ENCODE data around the gene ALDOA. TPM values are rescaled to one million over a fixed set of nuclear protein-coding genes. Genes with fewer than 3 reads are reported as not detected.
"Not testable (repeated sequence)": the region's sequence is repeated elsewhere in the genome, so short reads cannot be mapped to it uniquely, and the experiment has no call there.

The ALDOA gene
- total RNA-seq, 1 donor from 2014 or later, result 4,126 TPM

DNA sequence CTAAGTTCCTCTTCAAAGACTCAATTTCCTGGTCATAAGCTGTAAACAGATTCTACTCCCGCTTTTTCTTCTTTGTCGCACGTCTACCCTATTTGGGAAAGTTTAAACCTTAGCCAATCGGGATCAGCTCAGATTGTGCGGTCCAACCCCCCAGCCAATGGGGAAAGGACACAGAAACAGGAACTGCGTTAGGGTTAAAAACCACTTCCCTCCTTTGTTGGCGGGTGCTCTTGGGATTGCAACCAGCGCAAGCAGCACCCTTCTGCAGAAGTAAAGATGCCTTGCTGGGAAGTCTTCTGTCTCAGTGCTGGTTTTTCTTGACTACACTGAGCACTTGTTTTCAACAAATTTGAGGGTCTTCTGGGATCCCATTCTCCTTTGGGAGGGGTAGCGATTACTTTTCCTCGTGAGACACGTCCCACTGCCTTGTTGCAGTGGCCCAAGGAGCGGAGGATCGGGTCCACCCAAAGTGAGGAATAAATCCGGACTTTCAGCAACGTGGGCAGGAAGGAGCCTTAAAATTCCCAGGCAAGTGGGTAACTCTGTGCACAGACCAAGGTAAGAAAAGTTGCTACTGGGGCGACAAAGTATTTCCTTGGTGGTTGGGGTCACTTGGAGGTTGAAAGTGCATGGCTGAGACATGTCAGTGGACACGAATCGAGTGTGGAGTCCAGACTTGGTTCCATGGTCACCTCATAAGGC is 31.5 kb downstream of the ALDOA start:
- no peak for ATAC-seq
- no peak for DNase-seq (ENCODE audit: missing footprints)
- intact Hi-C loops (cut with DNase I), result loop anchor here (1.0 to 5.0 kb wide), 2 partner anchors 26 to 310 kb away; partner anchors contain the start of genes MAPK3 and ZNF771

DNA sequence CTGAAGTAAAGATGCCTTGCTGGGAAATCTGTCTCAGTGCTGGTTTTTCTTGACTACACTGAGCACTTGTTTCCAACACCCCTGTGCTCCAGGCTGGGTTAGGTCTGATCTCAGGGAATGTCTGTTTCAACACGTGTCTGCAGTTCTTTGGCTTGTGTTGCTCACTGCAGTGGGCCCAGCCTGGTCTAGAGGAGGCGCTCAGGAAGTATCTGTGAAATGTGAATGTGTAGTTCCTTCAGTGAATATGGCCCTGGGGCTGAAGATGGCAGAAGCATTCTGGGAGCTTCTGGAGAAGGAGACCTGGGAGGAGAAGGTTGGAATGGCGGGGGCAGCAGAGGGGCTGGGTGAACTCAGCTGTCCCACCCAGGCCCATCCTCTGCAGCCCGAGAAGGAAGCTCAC is 38.5 kb downstream of the ALDOA start:
- ATAC-seq (no peak), DNase-seq (ENCODE audit: missing footprints) (no peak)
- intact Hi-C loops (cut with DNase I), result no loop called here

DNA sequence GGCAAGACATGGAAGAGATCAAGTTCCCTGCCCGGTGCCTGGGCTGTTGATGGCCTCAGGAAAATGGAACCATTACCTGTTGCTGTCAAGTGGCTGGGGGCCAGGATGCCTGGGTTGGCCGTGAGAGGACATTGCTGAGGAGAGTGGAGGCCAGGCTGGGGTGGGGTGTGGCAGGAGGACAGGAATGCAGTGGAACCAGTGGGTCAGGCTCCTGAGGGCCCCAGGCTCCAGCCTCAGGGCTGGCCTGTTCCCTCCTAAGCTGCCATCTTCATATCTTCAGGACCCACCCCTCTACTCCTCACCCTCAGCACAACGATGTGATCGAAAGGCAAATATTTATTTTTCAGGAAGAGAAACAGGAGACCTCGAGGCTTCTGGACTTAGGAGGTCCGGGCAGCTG is 38.9 kb downstream of the ALDOA start:
- ATAC-seq (no peak), DNase-seq (ENCODE audit: missing footprints) (no peak)
- intact Hi-C loops (cut with DNase I), result no loop called here

DNA sequence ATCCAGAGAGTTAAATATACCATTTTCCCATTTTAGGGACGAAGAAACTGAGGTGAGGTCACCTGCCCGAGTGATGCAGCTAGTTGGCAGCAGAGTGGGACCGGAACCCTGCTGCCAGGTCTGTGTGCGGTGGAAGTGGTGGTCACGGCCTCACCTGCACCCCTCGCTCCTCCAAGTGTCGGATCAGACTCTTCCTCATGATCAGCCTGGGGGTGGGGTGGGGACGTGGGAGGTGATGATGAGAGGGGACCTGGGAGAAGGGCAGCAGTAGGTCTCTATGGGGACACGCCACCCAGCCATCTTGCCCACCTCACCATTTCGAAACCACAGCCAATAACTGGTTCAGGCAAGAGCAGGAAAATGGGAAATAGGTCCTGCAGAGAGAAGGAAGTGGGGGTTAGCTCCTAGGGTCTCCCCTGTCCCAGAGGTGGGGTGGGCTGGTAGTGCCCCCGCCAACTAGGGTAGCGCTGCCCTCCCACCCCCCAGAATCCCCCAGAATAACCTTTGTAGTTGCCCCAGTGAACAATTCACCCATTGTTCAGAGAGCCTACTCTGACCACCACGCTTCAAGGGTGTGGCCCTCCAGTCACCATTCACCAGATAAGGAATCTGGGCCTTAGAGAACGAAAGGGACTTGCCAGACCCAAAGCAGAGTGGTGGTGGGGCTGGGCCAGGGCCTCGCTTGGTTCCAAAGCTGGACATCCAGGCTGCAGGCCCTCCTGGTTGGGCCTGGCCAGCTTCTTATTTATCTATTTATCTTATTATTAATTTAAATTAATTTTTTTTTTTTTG is 42.7 kb downstream of the ALDOA start:
- no peak for ATAC-seq
- intact Hi-C loops (cut with DNase I), result no loop called here
- no peak for DNase-seq (ENCODE audit: missing footprints)

DNA sequence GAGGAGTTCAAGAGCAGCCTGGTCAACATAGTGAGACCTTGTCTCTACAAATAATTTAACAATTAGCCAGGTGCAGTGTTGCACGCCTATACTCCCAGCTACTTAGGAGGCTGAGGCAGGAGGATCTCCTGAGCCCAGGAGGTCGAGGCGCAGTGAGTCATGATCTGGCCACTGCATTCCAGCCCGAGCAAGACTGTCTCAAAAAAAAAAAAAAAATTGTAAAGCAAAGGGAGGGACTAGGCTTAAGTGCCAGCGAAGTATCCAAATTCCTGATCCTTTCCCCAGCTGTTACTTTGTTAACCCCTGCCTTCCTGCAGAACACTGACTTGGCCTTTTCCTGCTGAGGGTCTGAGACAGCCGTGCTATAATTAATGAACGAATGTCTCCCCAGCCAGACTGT is 45.1 kb downstream of the ALDOA start:
- DNase-seq (ENCODE audit: missing footprints) (no peak), ATAC-seq (no peak)
- intact Hi-C loops (cut with DNase I), result no loop called here

DNA sequence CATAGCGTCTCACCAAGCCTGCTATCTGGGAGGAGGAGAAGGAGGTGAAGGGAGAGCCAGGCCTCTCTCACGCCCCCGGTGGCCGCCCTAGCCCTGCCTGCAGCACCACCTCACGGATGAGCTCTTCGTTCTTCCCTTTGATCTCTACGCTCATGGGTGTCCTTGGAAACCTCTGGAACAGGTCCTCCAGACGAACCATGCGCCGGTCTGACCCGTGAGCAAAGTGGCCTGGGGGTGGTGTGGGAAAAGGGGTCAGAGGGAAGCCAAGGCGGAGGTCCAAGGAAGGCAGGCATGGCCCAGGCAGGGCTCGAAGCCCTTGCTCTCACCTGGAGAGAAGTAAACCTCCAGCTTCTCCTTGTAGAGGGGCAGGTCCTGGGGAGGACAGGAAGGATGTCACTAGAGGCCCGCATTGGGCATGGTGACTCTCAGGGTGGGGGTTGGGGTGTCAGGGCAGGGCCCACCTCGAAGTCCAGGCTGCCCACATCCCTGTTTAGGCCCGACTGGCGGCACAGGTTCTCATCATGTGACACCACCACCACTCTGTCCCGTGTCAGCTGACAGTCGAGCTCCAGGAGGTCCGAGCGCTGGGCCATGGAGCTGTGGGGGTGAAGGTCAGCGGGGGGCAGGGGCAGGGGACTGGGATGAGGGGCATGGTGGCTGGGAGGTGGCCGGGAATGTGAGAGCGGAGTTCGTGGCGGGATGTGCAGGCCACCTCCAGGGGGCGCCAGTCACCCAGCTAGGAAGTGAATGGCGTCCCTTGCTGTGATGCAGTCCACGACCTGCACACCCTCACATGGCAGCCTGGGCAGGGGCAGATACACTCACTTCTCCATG is 46.9 kb downstream of the ALDOA start:
- ATAC-seq, result peak; percentile 51
- intact Hi-C loops (cut with DNase I), result no loop called here
- peak; percentile 86 for DNase-seq (ENCODE audit: missing footprints)

DNA sequence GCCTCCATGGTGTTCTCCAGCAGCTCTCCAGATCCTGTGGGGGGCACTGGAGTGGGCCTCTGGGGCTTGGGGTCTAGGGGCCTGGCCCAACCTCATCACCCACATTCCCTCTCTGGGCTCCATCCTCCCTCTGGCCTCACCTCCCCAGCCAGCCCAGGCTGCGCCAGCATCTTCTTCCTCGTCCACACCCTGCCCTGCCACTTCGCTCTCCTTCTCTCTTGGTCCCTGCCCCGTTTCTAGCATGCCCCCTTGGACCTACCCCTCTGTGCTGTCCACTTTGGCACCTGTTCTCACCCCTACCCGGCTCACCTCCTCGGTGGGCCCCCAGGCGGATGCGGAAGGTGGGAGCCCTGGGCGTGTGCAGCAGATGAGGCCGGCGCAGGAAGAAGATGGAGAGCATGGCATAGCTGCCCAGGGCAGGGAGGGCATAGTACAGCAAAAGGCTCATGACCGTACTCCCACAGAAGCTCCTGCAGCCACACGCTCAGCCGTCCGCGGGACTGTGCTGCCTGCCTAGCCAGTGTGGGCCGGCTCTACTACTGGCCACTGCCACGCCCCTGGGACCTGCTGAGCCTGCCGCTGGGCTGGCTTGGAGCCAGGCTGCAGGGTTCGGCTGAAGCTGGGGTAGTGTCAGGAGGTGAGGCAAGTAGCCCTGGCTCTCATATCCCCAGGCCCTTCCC is 47.6 kb downstream of the ALDOA start, which contains the start of gene GDPD3:
Gene GDPD3 (minus strand): TSS at position 507 of the 680 bp plus-strand sequence. CDS start 59 bp downstream, at position 448.
- intact Hi-C loops (cut with DNase I), result no loop called here
- ATAC-seq, result peak; percentile 71
- DNase-seq (ENCODE audit: missing footprints), result peak; percentile 73

DNA sequence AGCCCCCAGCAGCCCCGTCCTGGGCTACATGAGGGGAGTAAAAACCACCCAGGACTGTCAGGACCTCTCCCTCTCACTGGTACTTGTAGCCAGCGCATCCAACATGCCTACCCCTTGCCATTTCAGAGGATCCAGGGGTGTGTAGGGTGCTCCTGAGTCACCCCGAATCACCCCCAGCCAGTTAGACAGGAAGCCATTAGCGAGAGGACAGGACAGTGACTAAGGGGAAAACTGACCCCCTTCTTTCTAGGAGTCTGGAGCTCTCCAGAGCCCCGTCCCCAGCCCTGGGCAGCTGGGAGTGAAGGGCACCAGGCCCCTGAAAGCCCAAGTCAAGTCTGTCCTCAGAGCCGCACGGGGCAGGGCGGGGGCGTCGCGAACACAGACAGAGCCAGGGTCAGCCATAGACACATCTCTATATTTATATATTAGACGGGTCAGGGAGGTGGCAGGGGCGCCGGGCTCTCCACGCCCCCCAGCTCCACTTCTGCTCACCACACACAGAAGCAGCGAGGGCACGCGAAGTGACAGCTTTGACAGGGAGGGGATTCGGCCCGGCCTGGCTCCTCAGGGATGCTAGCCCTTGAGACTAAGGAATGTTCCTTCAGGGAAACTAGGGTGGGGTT is 48.3 kb downstream of the ALDOA start:
- ATAC-seq (no peak), DNase-seq (ENCODE audit: missing footprints) (no peak)
- intact Hi-C loops (cut with DNase I), result no loop called here

DNA sequence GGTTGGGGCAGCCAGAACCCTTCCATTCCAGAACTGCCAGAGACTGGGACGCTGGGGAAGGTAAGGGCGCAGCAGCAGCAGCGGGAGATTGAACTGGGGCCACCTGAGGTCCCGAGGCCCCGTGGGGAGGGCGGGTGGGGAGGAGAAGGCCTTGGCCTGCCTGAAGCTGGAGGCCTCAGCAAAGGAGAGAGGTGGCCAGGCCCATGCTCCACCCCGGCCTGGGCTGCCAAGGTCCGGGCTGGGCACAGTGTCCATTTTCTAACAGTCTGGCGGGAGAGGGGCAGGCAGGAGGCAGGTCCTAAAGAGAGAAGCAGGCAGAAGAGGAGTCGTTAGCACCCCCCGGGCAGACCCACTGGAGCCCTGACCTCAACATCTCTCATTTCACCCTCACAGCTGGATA is 48.9 kb downstream of the ALDOA start:
- DNase-seq (ENCODE audit: missing footprints) (no peak), ATAC-seq (no peak)
- intact Hi-C loops (cut with DNase I), result no loop called here

DNA sequence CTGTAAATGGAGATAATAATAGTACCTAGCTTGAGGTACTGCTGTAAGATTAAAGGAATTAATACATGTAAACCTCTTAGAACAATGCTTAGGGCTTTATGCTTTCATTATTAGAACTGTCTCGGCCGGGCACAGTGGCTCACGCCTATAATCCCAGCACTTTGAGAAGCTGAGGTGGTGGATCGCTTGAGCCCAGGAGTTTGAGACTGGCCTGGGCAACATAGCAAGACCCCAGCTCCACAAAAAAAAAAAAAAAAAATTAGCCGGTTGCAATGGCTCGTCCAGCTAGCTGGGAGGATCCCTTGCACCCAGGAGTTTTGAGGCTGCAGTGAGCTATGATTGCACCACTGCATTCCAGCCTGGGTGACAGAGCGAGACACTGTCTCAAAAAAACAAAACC is 49.3 kb downstream of the ALDOA start:
- DNase-seq (ENCODE audit: missing footprints); ATAC-seq; intact Hi-C loops (cut with DNase I): not testable (repeated sequence)

DNA sequence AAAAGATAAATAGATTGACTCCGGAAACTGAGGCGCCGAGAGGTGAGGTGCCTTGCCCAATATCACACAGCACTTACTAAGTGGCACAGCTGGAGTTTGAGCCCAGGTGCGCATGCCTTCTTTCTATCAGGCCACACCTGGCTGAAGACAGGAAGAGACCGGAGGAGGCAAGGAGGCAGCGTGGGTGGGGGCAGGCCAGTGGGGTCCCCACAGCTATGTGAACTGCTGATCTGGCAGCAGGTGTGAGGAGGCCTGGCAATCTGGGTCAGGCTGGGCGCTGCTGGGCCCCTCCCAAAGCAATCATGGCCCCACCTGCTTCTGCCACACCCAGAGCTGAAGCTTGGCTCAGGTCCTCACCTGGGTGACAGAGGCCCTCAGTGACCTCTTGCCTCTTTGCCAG is 49.7 kb downstream of the ALDOA start:
- DNase-seq (ENCODE audit: missing footprints) (no peak), ATAC-seq (no peak)
- intact Hi-C loops (cut with DNase I), result no loop called here

DNA sequence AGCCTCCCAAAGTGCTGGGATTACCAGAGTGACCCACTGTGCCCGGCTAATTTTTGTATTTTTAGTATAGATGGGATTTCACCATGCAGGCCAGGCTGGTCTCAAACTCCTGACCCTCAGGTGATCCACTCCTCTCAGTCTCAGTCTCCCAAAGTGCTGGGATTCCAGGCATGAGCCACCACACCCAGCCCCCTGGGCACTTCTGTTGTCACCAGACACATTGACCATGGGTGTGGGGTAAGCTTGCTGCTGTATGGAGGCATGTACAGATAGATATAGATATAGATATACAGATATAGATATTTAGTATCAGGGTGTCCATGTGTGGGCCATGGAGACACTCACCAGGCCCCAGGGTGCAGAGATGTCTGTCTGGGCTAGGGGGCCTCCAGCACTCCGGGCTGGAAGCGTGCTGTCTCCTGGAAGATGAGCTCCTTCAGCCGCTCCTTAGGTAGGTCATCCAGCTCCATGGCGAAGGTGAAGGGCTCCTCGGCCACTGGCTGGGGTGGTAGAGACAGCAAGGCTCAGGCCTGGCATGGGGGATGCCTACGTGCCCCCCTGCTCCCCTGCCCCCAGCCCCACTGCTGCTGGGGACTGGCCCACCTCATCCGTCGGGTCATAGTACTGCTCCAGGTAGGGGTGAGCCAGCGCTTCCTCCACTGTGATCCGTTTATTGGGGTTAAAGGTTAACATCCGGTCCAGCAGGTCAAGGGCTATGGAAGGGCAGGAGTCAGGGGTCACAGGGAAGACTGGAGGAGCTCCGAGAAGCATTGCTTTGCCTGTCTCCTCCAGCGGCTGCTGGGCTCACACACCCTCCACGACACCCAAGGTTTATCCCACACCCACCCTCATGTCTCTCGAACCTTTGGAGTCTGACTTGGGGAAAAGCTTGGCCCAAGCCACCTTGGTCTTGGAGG is 51.0 kb downstream of the ALDOA start:
- DNase-seq (ENCODE audit: missing footprints) (no peak), ATAC-seq (no peak)
- intact Hi-C loops (cut with DNase I), result no loop called here

DNA sequence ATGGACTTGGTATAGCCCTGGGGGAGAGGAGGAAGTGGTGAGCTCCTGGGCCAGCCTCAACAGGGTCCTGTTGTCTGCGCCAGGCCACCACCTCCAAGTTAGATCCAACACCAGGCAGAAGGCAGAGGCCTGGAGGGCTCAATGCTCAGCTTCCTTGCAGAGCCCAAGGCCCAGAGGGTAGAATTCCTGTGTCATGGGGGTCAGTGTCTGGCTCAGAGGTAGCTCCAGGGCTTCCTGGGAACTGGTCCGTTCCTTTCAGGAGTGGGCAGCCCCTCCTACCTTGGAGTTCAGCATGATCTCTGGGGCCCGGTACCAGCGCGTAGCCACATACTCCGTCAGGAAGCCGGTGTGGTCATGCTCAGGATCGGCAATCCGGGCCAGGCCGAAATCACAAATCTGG is 52.2 kb downstream of the ALDOA start:
- DNase-seq (ENCODE audit: missing footprints) (no peak), ATAC-seq (no peak)
- intact Hi-C loops (cut with DNase I), result no loop called here

DNA sequence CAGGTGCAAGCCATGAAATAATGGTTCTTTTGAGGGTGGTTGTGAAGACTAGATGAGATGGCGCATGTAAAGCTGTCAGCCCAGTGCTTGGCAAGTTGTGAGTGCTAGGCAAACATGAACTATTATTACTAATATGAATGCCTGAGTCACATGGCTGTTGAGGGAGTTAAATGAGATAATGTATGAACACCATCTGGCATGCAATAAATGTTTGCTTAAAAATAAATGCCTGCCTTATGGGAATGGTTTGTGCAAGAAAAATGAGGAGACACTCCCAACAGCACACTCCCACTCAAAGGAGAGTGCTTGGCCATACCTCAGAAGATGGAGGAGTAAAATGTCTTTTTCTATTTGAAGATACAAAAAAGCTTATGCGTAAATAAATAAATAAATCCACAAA is 53.9 kb downstream of the ALDOA start:
- intact Hi-C loops (cut with DNase I), result no loop called here
- DNase-seq (ENCODE audit: missing footprints) (no peak), ATAC-seq (no peak)
